HTERT RPE-1 (cell line): Measurements from ENCODE around the gene CA12.
"Not testable (repeated sequence)": the region's sequence is repeated elsewhere in the genome, so short reads cannot be mapped to it uniquely, and the experiment has no call there.

ENCODE experiments used
- in situ Hi-C: fragments of 300-500 bp; cut with MboI; formaldehyde crosslinking; loops from 4 replicates; pipeline ENCODE4 v1.14.3; 2020; ENCODE audit warnings: low sequenced_read_pairs

CA12 gene

GRCh38 chr15:63360170-63360569, 21.5 kb downstream of the CA12 start:
- in situ Hi-C loops, result no loop called here

GRCh38 chr15:63358241-63359029, 23.2 kb downstream of the CA12 start:
- in situ Hi-C loops, result no loop called here

- in situ Hi-C loops, result no loop called here
Observed at GRCh38 chr15:63357731-63358130, 23.9 kb downstream of the CA12 start.

GRCh38 chr15:63357061-63357460, 24.6 kb downstream of the CA12 start:
- in situ Hi-C loops, result no loop called here

- in situ Hi-C loops, result no loop called here
Observed at GRCh38 chr15:63354821-63355650, 26.6 kb downstream of the CA12 start.

GRCh38 chr15:63353887-63354286, 27.8 kb downstream of the CA12 start:
- in situ Hi-C loops, result no loop called here

- in situ Hi-C loops, result no loop called here
Observed at GRCh38 chr15:63353261-63353660, 28.4 kb downstream of the CA12 start.

GRCh38 chr15:63352808-63353207, 28.8 kb downstream of the CA12 start:
- in situ Hi-C loops, result no loop called here

GRCh38 chr15:63351170-63351569, 30.5 kb downstream of the CA12 start:
- in situ Hi-C loops, result no loop called here

- in situ Hi-C loops, result no loop called here
Observed at GRCh38 chr15:63350178-63350621, 31.4 kb downstream of the CA12 start.

GRCh38 chr15:63349621-63350020, 32.0 kb downstream of the CA12 start:
- in situ Hi-C loops, result no loop called here

- in situ Hi-C loops, result no loop called here
Observed at GRCh38 chr15:63349156-63349555, 32.5 kb downstream of the CA12 start.

- in situ Hi-C loops, result no loop called here
Observed at GRCh38 chr15:63348392-63348791, 33.3 kb downstream of the CA12 start.

GRCh38 chr15:63347074-63347857, 34.4 kb downstream of the CA12 start:
- in situ Hi-C loops, result no loop called here

- in situ Hi-C loops, result no loop called here
Observed at GRCh38 chr15:63345391-63345752, 36.3 kb downstream of the CA12 start.

GRCh38 chr15:63344731-63345390, 36.8 kb downstream of the CA12 start:
- in situ Hi-C loops, result no loop called here

- in situ Hi-C loops, result not testable (repeated sequence)
Observed at GRCh38 chr15:63342996-63343562, 38.6 kb downstream of the CA12 start.

GRCh38 chr15:63341898-63342297, 39.7 kb downstream of the CA12 start:
- in situ Hi-C loops, result no loop called here

GRCh38 chr15:63340878-63341277, 40.8 kb downstream of the CA12 start:
- in situ Hi-C loops, result no loop called here

GRCh38 chr15:63340353-63340752, 41.3 kb downstream of the CA12 start:
- in situ Hi-C loops, result no loop called here
